ENCODE measurements around the gene SWI5. TPM values are rescaled to one million over a fixed set of nuclear protein-coding genes. Genes with fewer than 3 reads are reported as not detected.

The SWI5 gene
- total RNA-seq, 3 donors from 2014 or later = 18.6 to 19.5 (median 19.1) TPM

- Mint-ChIP-seq H3K9me3 (no peaks in the 10 kb centered on the region), H3K36me3 (ENCODE audit: insufficient read depth) (no peaks in the 10 kb centered on the region), H3K4me3 (no peak overlapping the region), H3K4me1 (ENCODE audit: low read depth) (peaks cover 9% of the 10 kb centered on the region), H3K27me3 (ENCODE audit: low read depth) (peaks cover 25% of the 10 kb centered on the region)
- ATAC-seq (no peak), DNase-seq (no peak)
Observed at GRCh38 chr9:128246471-128246870, 29.6 kb upstream of the SWI5 start.

DNA sequence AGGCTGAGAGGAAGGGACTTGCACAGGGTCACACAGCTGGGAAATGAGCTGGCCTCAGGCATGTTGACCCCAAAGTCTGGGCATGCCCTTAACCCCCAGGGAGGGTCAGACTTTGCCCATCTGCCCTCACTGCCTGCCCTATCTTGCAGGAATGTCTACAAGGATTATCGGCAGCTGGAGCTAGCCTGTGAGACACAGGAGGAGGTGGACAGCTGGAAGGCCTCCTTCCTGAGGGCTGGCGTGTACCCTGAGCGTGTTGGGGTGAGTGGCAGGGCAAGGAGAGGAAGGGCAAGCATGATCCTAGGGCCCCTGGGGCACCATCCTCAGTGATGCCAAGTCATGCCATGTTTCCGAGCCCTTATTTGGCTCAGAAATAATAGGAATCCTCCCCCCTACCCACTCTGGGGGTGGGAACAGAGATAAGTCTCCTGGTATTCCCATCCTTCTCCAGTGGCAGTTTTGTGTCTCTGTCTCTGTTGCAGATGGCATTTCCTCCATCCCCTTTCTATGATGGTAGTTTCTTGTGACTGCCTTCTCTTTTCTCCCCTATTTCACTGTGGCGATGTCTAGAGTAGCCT lies 28.8 kb upstream of the SWI5 start:
- DNase-seq = no peak
- H3K4me3 Mint-ChIP-seq = no peak overlapping the region
- no peaks in the 10 kb centered on the region for H3K9me3 Mint-ChIP-seq
- peaks cover 20% of the 10 kb centered on the region for H3K27me3 Mint-ChIP-seq (ENCODE audit: low read depth)
- peaks cover 13% of the 10 kb centered on the region for H3K4me1 Mint-ChIP-seq (ENCODE audit: low read depth)
- no peak for ATAC-seq
- H3K36me3 Mint-ChIP-seq (ENCODE audit: insufficient read depth) = no peaks in the 10 kb centered on the region

DNA sequence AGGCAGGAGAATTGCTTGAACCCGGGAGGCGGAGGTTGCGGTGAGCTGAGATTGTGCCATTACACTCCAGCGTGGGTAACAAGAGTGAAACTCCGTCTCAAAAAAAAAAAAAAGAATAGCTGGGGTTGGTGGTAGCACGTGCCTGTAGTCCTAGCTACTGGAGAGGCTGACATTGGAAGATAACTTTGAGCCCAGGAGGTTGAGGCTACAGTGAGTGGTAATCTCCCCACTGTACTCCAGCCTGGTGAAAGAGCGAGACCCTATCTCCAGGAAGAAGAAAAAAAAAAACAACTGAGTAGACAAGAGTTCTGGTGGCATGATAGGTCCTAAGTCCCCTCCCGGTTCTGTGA lies 26.5 kb upstream of the SWI5 start:
- H3K4me3 Mint-ChIP-seq = peak overlapping the region; percentile 79
- H3K36me3 Mint-ChIP-seq (ENCODE audit: insufficient read depth) = no peaks in the 10 kb centered on the region
- H3K9me3 Mint-ChIP-seq = no peaks in the 10 kb centered on the region
- H3K4me1 Mint-ChIP-seq (ENCODE audit: low read depth) = peaks cover 13% of the 10 kb centered on the region
- no peak for ATAC-seq
- DNase-seq = no peak
- H3K27me3 Mint-ChIP-seq (ENCODE audit: low read depth) = peaks cover 8% of the 10 kb centered on the region

DNA sequence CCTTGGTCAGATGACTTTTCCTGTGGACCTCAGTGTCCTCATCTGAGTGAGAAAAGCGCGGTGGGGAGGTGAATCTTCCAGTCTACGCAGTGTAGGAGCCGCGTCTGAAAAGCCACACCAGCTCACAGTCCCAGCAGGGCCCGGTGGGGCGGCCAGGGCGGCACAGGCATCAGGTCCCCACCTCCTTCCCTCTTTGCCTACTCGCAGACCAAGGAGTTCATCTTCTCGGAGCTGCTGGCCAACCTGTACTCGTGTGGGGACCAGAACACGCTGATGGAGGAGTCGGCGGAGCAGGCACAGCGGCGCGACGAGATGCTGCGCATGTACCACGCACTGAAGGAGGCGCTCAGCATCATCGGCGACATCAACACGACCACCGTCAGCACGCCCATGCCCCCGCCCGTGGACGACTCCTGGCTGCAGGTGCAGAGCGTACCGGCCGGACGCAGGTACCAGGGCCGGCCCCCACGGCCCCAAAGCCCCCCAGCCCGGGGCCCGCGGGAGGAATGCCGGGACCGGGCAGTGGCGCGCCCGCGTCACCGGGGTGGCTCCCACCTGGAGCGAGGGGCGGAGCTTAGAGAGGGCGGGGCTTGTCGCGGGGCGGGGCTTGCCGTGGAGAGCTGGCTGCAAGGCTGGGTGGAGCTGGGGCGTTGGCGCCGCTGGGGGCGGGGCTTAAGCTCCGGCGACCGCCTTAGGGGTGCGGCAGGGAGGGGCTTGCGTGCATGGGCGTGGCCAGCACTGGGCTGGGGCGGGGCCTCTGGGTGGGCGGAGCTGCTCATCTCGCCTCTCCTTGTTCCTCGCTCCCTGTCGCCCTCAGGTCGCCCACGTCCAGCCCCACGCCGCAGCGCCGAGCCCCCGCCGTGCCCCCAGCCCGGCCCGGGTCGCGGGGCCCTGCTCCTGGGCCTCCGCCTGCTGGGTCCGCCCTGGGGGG lies 25.9 kb upstream of the SWI5 start:
- no peaks in the 10 kb centered on the region for H3K9me3 Mint-ChIP-seq
- DNase-seq = peak; percentile 99
- H3K27me3 Mint-ChIP-seq (ENCODE audit: low read depth) = peaks cover 7% of the 10 kb centered on the region
- peak overlapping the region; percentile 79 for H3K4me3 Mint-ChIP-seq
- peak; percentile 97 for ATAC-seq
- no peaks in the 10 kb centered on the region for H3K36me3 Mint-ChIP-seq (ENCODE audit: insufficient read depth)
- H3K4me1 Mint-ChIP-seq (ENCODE audit: low read depth) = peaks cover 13% of the 10 kb centered on the region

- peaks cover 13% of the 10 kb centered on the region for H3K4me1 Mint-ChIP-seq (ENCODE audit: low read depth)
- DNase-seq (no peak), ATAC-seq (peak in 1 of 2 donors; percentile 5)
Observed at GRCh38 chr9:128250839-128251731, 25.0 kb upstream of the SWI5 start.

DNA sequence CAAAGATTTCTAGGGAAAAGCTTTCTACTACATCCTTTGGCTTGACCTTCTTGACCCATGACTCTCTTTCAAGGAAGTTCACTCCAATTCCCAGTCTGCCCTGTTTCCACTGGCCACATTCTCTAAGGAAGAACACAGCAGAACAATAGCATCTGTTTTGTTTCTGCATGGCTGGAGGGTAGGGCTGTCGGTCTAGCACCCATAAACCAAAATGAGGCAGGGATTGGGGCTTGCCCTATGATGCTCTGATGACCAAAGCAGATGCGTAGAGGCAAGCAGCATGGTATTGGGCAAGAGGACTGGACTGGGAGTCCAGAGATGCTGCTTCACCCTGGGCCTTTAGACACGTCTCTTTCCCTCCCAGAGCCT lies 24.4 kb upstream of the SWI5 start:
- H3K36me3 Mint-ChIP-seq (ENCODE audit: insufficient read depth) = no peaks in the 10 kb centered on the region
- H3K9me3 Mint-ChIP-seq = no peaks in the 10 kb centered on the region
- peak overlapping the region; percentile 25 for H3K4me3 Mint-ChIP-seq
- H3K27me3 Mint-ChIP-seq (ENCODE audit: low read depth) = no peaks in the 10 kb centered on the region
- ATAC-seq (no peak), DNase-seq (no peak)
- H3K4me1 Mint-ChIP-seq (ENCODE audit: low read depth) = peaks cover 13% of the 10 kb centered on the region

More at GRCh38 chr9:128250839-128251731, 25.0 kb upstream of the SWI5 start:
- Mint-ChIP-seq H3K4me3 (peak overlapping the region; percentile 74), H3K36me3 (ENCODE audit: insufficient read depth) (no peaks in the 10 kb centered on the region), H3K9me3 (no peaks in the 10 kb centered on the region), H3K27me3 (ENCODE audit: low read depth) (no peaks in the 10 kb centered on the region)

- Mint-ChIP-seq H3K27me3 (ENCODE audit: low read depth) (no peaks in the 10 kb centered on the region), H3K4me3 (no peak overlapping the region), H3K36me3 (ENCODE audit: insufficient read depth) (peaks cover 1% of the 10 kb centered on the region), H3K4me1 (ENCODE audit: low read depth) (peaks cover 13% of the 10 kb centered on the region), H3K9me3 (no peaks in the 10 kb centered on the region)
- ATAC-seq (no peak), DNase-seq (no peak)
Observed at GRCh38 chr9:128252317-128253139, 23.5 kb upstream of the SWI5 start.

GRCh38 chr9:128253140-128253990 lies 22.7 kb upstream of the SWI5 start:
- no peak for DNase-seq
- no peak overlapping the region for H3K4me3 Mint-ChIP-seq
- H3K27me3 Mint-ChIP-seq (ENCODE audit: low read depth) = no peaks in the 10 kb centered on the region
- peaks cover 3% of the 10 kb centered on the region for H3K36me3 Mint-ChIP-seq (ENCODE audit: insufficient read depth)
- H3K4me1 Mint-ChIP-seq (ENCODE audit: low read depth) = peaks cover 13% of the 10 kb centered on the region
- H3K9me3 Mint-ChIP-seq = no peaks in the 10 kb centered on the region
- ATAC-seq = no peak

DNA sequence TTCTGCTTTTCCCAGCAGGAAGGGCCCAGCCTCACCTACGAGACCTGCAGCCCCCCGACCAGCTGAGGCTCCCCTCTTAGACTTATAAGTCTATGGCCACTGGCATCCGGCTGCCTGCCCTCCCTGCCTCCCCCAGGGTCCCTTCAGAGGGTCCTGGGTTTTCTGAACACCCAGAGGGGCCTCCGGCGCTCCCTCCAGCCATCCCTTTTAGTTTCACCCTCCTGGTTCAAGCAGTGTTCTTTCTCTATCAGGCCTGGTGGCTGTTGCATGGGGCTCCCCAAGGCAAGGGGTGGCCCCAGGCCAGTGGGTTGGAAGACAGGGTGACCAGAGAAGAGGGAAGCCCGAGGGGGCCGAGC lies 22.1 kb upstream of the SWI5 start:
- ATAC-seq (no peak), DNase-seq (no peak)
- no peak overlapping the region for H3K4me3 Mint-ChIP-seq

DNA sequence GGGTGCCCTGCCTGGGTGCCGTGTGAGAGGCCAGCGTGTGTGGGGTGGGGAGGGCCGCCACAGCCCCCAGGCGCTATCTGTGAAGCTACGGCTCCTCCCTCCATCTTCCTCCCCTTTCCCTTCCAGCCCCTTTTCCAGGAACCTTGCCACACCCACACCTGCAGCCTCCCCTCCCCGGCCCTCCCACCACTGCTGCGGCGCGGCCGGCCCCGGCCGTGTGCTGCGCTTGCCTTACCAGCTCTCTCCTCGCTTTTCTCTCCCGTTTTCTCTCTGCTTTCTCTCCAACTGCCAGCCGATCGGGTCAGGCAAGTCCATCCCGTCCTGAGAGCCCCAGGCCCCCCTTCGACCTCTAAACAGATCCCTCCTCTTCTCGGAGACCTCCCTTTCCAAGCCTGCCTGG lies 21.7 kb upstream of the SWI5 start:
- peaks cover 13% of the 10 kb centered on the region for H3K4me1 Mint-ChIP-seq (ENCODE audit: low read depth)
- DNase-seq (no peak), ATAC-seq (no peak)
- no peaks in the 10 kb centered on the region for H3K9me3 Mint-ChIP-seq
- H3K36me3 Mint-ChIP-seq (ENCODE audit: insufficient read depth) = peaks cover 9% of the 10 kb centered on the region
- H3K4me3 Mint-ChIP-seq = no peak overlapping the region
- no peaks in the 10 kb centered on the region for H3K27me3 Mint-ChIP-seq (ENCODE audit: low read depth)

More for the DNA sequence above, 22.1 kb upstream of the SWI5 start:
- H3K9me3 Mint-ChIP-seq = no peaks in the 10 kb centered on the region
- peaks cover 13% of the 10 kb centered on the region for H3K4me1 Mint-ChIP-seq (ENCODE audit: low read depth)
- H3K36me3 Mint-ChIP-seq (ENCODE audit: insufficient read depth) = peaks cover 5% of the 10 kb centered on the region
- no peaks in the 10 kb centered on the region for H3K27me3 Mint-ChIP-seq (ENCODE audit: low read depth)

DNA sequence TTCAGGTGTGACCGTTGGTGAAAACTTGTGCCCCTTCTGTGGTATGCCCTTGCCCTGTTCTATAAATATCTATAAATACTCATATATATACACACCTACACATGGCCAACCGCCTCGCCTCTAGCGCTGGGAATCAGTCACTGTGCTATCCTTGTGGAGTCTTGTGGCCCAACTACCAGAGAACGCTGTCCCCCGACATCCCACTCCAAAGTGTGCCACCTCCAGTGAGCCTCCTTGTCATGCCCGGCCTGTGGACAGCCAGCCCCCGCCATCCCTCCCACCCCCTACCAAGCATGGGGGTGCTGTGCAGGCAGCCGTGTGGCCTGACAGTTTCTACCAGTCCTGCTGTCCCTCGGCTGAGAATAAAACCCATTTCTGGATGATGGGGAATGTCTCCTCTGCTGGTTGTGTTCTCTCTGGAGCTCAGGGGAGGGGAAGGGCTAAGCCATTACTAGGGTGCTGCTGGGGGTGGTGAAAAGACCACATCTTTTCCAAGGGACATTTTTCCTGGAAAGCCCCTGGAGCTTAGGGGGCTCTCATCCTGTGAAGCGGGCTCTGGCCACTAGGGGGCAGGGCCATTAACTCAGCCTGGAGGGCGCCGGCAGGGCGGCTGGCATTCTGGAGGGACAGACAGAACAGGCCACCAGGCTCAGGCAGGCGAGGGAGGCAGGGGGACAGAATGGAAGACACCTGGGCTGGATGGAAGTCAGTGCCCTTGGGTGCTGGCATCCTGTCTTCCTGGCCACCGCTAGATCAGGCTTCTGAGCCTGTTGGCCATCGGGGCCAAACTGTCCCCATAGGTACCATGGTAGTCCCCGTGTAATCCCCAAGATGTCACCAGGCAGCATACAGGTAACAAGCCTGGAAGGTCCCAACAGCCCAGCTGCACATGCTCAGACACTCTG lies 21.0 kb upstream of the SWI5 start:
- ATAC-seq (no peak), DNase-seq (peak; percentile 42)
- no peaks in the 10 kb centered on the region for H3K9me3 Mint-ChIP-seq
- H3K27me3 Mint-ChIP-seq (ENCODE audit: low read depth) = no peaks in the 10 kb centered on the region
- H3K4me1 Mint-ChIP-seq (ENCODE audit: low read depth) = peaks cover 7% of the 10 kb centered on the region
- H3K36me3 Mint-ChIP-seq (ENCODE audit: insufficient read depth) = peaks cover 12% of the 10 kb centered on the region
- no peak overlapping the region for H3K4me3 Mint-ChIP-seq

- Mint-ChIP-seq H3K4me1 (ENCODE audit: low read depth) (no peaks in the 10 kb centered on the region), H3K9me3 (no peaks in the 10 kb centered on the region)
- no peak for ATAC-seq
Observed at GRCh38 chr9:128257086-128257825, 18.8 kb upstream of the SWI5 start.

More at GRCh38 chr9:128257086-128257825, 18.8 kb upstream of the SWI5 start:
- Mint-ChIP-seq H3K4me3 (no peak overlapping the region), H3K36me3 (ENCODE audit: insufficient read depth) (peaks cover 23% of the 10 kb centered on the region), H3K27me3 (ENCODE audit: low read depth) (no peaks in the 10 kb centered on the region)
- no peak for DNase-seq

Measured in activated T-cell treated with anti-CD3 and anti-CD28 coated beads, Interleukin-2, amount 50 U/mL, for 4 hours (primary cell).